Mesothelial cell of epicardium (in vitro differentiated cells): ENCODE data around the gene RNF157. TPM values are rescaled to one million over a fixed set of nuclear protein-coding genes. Genes with fewer than 3 reads are reported as not detected.

Experiments
- DNase-seq, 2 experiments: peaks; one replicate each; pipeline ENCODE4 v3.0.0; 2021; ENCODE audit warnings: low spot score in 2 of 2; ENCODE audit not compliant: unreplicated experiment in 2 of 2
- H3K27ac Mint-ChIP-seq: 2 replicates; pipeline ENCODE4 v1.8.0; 2021; ENCODE audit warnings: mixed read lengths
- H3K27me3 Mint-ChIP-seq: 2 replicates; pipeline ENCODE4 v1.8.0; 2021; ENCODE audit warnings: low read depth, mixed read lengths
- H3K36me3 Mint-ChIP-seq: 2 replicates; pipeline ENCODE4 v1.8.0; 2021; ENCODE audit warnings: mixed read lengths
- H3K4me1 Mint-ChIP-seq: 2 replicates; pipeline ENCODE4 v1.8.0; 2021; ENCODE audit warnings: mixed read lengths
- H3K4me3 Mint-ChIP-seq: 2 replicates; pipeline ENCODE4 v1.8.0; 2021; ENCODE audit warnings: mild to moderate bottlenecking, moderate library complexity, mixed read lengths
- H3K9me3 Mint-ChIP-seq: 2 replicates; pipeline ENCODE4 v1.8.0; 2021; ENCODE audit warnings: mixed read lengths
- total RNA-seq: library from RNA; stranded (reverse); gene quantifications from 3 replicates; pipeline ENCODE4 v1.2.1, GENCODE V29; 2021
- TF ChIP-seq, protein P1 (sequence below): fragments of 200-600 bp; sonication (generic); IDR thresholded peaks from one replicate; pipeline ENCODE4 v1.5.0; 2021; ENCODE audit warnings: antibody characterized with exemption; ENCODE audit not compliant: unreplicated experiment

RNF157 gene
- total RNA-seq, 1 donor from 2014 or later, result 8.0 TPM

- no peaks in the 10 kb centered on the region for H3K27me3 Mint-ChIP-seq
- DNase-seq, result no peak
- H3K27ac Mint-ChIP-seq, result peak overlapping the region; percentile 83
- TF ChIP-seq, protein P1, sequence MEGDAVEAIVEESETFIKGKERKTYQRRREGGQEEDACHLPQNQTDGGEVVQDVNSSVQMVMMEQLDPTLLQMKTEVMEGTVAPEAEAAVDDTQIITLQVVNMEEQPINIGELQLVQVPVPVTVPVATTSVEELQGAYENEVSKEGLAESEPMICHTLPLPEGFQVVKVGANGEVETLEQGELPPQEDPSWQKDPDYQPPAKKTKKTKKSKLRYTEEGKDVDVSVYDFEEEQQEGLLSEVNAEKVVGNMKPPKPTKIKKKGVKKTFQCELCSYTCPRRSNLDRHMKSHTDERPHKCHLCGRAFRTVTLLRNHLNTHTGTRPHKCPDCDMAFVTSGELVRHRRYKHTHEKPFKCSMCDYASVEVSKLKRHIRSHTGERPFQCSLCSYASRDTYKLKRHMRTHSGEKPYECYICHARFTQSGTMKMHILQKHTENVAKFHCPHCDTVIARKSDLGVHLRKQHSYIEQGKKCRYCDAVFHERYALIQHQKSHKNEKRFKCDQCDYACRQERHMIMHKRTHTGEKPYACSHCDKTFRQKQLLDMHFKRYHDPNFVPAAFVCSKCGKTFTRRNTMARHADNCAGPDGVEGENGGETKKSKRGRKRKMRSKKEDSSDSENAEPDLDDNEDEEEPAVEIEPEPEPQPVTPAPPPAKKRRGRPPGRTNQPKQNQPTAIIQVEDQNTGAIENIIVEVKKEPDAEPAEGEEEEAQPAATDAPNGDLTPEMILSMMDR, result no peak
- no peaks in the 10 kb centered on the region for H3K36me3 Mint-ChIP-seq
- no peak overlapping the region for H3K4me3 Mint-ChIP-seq
- peaks cover 17% of the 10 kb centered on the region for H3K4me1 Mint-ChIP-seq
- no peaks in the 10 kb centered on the region for H3K9me3 Mint-ChIP-seq
These were observed 76.0 kb downstream of the RNF157 start for GRCh38 chr17:76164331-76164730.

DNA sequence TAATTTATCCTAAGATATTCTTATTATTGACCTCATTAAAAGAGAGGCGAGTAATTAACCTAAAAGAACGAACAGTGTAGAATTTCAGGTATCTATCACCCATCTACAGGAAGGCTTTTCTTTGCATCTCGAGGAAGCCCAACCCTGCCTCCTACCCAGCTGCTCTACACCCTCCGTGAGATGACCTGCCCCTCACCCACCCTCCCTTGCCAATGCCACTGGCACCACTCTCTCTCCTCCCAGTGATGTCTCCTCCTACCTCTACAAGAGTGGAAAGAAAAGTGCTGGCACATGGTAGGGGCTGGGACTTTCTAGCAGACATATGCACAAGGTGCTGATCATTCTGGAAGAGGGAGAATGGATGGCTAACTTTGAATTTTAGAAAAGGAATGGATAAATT is 76.4 kb downstream of the RNF157 start:
- Mint-ChIP-seq H3K27me3 (no peaks in the 10 kb centered on the region), H3K4me3 (no peak overlapping the region), H3K27ac (no peak overlapping the region), H3K36me3 (no peaks in the 10 kb centered on the region), H3K4me1 (peaks cover 17% of the 10 kb centered on the region), H3K9me3 (no peaks in the 10 kb centered on the region)
- no peak for DNase-seq
- TF ChIP-seq, protein P1, result no peak

DNA sequence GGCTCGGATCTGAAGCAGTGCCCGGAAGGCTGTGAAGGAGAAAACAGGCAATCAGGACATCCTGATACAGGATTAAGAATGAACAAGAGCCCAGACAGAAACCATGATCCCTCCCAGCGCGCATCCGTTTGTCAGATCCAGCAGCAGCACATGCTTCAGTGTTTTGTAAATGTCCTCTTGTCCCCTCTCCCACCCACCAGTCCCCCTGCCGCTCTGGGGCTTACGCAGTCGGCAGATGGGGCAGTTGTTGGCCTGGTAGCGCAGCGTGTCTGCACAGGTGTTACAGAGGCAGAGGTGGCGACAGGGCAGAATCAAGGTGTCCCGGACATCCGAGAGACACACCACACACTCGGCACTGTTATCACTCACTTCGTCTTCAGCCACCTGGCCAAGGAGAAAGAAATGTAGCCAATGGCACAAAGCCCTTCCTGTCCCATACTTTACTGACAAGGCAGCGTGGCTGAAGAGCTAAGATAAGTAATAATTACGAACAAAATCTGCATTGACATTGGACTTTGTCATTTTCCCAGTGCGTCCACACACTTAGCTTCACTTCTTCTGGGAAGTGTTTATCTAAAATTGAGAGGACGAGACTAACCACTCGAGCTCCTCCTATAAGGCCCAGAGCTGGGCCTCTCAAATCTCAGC is 78.5 kb downstream of the RNF157 start:
- H3K9me3 Mint-ChIP-seq, result no peaks in the 10 kb centered on the region
- H3K27me3 Mint-ChIP-seq, result no peaks in the 10 kb centered on the region
- no peak overlapping the region for H3K4me3 Mint-ChIP-seq
- TF ChIP-seq, protein P1, result no peak
- peaks cover 17% of the 10 kb centered on the region for H3K4me1 Mint-ChIP-seq
- H3K36me3 Mint-ChIP-seq, result no peaks in the 10 kb centered on the region
- no peak overlapping the region for H3K27ac Mint-ChIP-seq
- no peak for DNase-seq

DNA sequence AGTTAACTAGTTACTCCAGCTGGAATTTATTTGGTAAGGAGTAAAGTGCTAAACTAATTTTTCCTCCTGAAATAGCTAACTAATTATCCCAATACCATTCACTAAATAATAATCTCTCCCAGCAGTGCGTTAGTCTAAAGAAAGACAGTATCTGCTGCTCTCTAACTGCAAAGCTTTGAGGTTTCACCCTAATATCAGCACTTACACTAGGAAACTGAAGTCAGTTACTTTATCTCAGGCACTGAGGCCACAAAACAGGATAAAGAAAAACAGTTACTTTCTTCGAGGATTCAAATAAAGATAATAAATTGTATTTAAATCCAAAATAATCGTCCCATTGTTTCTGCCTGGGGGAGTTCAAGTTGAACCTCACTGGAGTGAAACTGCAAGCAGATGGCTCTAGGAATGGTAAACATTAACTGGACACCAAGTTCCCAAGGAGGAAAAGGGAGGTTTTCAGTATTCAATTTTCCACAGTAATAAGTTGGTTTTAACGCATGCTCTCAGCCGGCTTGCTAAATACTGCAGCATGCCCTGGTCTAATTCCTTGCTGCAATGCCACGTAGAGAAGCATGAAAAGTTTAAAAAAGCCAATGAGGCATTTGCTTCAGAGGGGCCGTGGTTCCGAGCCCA is 79.3 kb downstream of the RNF157 start:
- Mint-ChIP-seq H3K9me3 (no peaks in the 10 kb centered on the region), H3K27me3 (no peaks in the 10 kb centered on the region), H3K4me1 (peaks cover 17% of the 10 kb centered on the region), H3K36me3 (no peaks in the 10 kb centered on the region), H3K27ac (no peak overlapping the region), H3K4me3 (no peak overlapping the region)
- TF ChIP-seq, protein P1, result no peak
- no peak for DNase-seq

- Mint-ChIP-seq H3K9me3 (no peaks in the 10 kb centered on the region), H3K4me1 (peaks cover 9% of the 10 kb centered on the region), H3K27me3 (no peaks in the 10 kb centered on the region), H3K4me3 (no peak overlapping the region), H3K36me3 (no peaks in the 10 kb centered on the region), H3K27ac (no peak overlapping the region)
- DNase-seq, result no peak
- TF ChIP-seq, protein P1, result no peak
These were observed 81.1 kb downstream of the RNF157 start for GRCh38 chr17:76159157-76159556.
